ENCODE data around the gene ERP44.
"Not testable (repeated sequence)": the region's sequence is repeated elsewhere in the genome, so short reads cannot be mapped to it uniquely, and the experiment has no call there.

The ERP44 gene

GRCh38 chr9:100101608-100102007 lies 2.8 kb upstream of the ERP44 start:
- in situ Hi-C loops (cut with MboI; ENCODE audit: low sequenced_read_pairs), result no loop called here

- in situ Hi-C loops (cut with MboI; ENCODE audit: low sequenced_read_pairs), result no loop called here
These were observed 1.4 kb upstream of the ERP44 start for GRCh38 chr9:100100146-100100667.

GRCh38 chr9:100099722-100100042 lies 882 bp upstream of the ERP44 start:
- in situ Hi-C loops (cut with MboI; ENCODE audit: low sequenced_read_pairs), result no loop called here

GRCh38 chr9:100098046-100098886 lies 534 bp downstream of the ERP44 start:
- in situ Hi-C loops (cut with MboI; ENCODE audit: low sequenced_read_pairs), result no loop called here

GRCh38 chr9:100096378-100096916 lies 2.4 kb downstream of the ERP44 start:
- in situ Hi-C loops (cut with MboI; ENCODE audit: low sequenced_read_pairs), result no loop called here

- in situ Hi-C loops (cut with MboI; ENCODE audit: low sequenced_read_pairs), result not testable (repeated sequence)
These were observed 4.4 kb downstream of the ERP44 start for GRCh38 chr9:100094411-100094810.

GRCh38 chr9:100092066-100092465 lies 6.7 kb downstream of the ERP44 start:
- in situ Hi-C loops (cut with MboI; ENCODE audit: low sequenced_read_pairs), result no loop called here

- in situ Hi-C loops (cut with MboI; ENCODE audit: low sequenced_read_pairs), result no loop called here
These were observed 7.2 kb downstream of the ERP44 start for GRCh38 chr9:100091650-100092049.

GRCh38 chr9:100090880-100091279 lies 7.9 kb downstream of the ERP44 start:
- in situ Hi-C loops (cut with MboI; ENCODE audit: low sequenced_read_pairs), result no loop called here

- in situ Hi-C loops (cut with MboI; ENCODE audit: low sequenced_read_pairs), result no loop called here
These were observed 10.6 kb downstream of the ERP44 start for GRCh38 chr9:100088202-100088601.

- in situ Hi-C loops (cut with MboI; ENCODE audit: low sequenced_read_pairs), result no loop called here
These were observed 11.6 kb downstream of the ERP44 start for GRCh38 chr9:100087218-100087617.

GRCh38 chr9:100086097-100086635 lies 12.6 kb downstream of the ERP44 start:
- in situ Hi-C loops (cut with MboI; ENCODE audit: low sequenced_read_pairs), result no loop called here

GRCh38 chr9:100084734-100085133 lies 14.1 kb downstream of the ERP44 start:
- in situ Hi-C loops (cut with MboI; ENCODE audit: low sequenced_read_pairs), result no loop called here

GRCh38 chr9:100084128-100084453 lies 14.7 kb downstream of the ERP44 start:
- in situ Hi-C loops (cut with MboI; ENCODE audit: low sequenced_read_pairs), result no loop called here

- in situ Hi-C loops (cut with MboI; ENCODE audit: low sequenced_read_pairs), result no loop called here
These were observed 15.2 kb downstream of the ERP44 start for GRCh38 chr9:100083448-100084127.

GRCh38 chr9:100082782-100083181 lies 16.0 kb downstream of the ERP44 start:
- in situ Hi-C loops (cut with MboI; ENCODE audit: low sequenced_read_pairs), result no loop called here

GRCh38 chr9:100076256-100076655 lies 22.5 kb downstream of the ERP44 start:
- in situ Hi-C loops (cut with MboI; ENCODE audit: low sequenced_read_pairs), result not testable (repeated sequence)

- in situ Hi-C loops (cut with MboI; ENCODE audit: low sequenced_read_pairs), result no loop called here
These were observed 23.8 kb downstream of the ERP44 start for GRCh38 chr9:100074989-100075388.

GRCh38 chr9:100074093-100074492 lies 24.7 kb downstream of the ERP44 start:
- in situ Hi-C loops (cut with MboI; ENCODE audit: low sequenced_read_pairs), result no loop called here

GRCh38 chr9:100072805-100073204 lies 26.0 kb downstream of the ERP44 start:
- in situ Hi-C loops (cut with MboI; ENCODE audit: low sequenced_read_pairs), result no loop called here

GRCh38 chr9:100071271-100071670 lies 27.5 kb downstream of the ERP44 start:
- in situ Hi-C loops (cut with MboI; ENCODE audit: low sequenced_read_pairs), result no loop called here

All from HL-60/S4 (cell line).